Lower lobe of right lung (tissue), 2 donors: ENCODE data around the gene PEX11G. TPM values are rescaled to one million over a fixed set of nuclear protein-coding genes. Genes with fewer than 3 reads are reported as not detected.

Experiments
- ATAC-seq, 2 donors: fragments of 200-7000 bp; cut with Tn5 transposase; one replicate each; pipeline ENCODE4 v1.9.1; 2020 to 2022; ENCODE audit warnings: mild to moderate bottlenecking in 2 of 2, moderate library complexity in 2 of 2
- DNase-seq: peaks from one replicate; pipeline ENCODE4 v3.0.0-alpha.2; 2020
- H3K27ac ChIP-seq: fragments of 200-600 bp; one replicate; pipeline ENCODE4 v1.8.0; 2022
- H3K27me3 ChIP-seq: fragments of 200-600 bp; one replicate; pipeline ENCODE4 v1.8.0; 2022; ENCODE audit warnings: low read depth
- H3K36me3 ChIP-seq: fragments of 200-600 bp; one replicate; pipeline ENCODE4 v1.8.0; 2022; ENCODE audit warnings: mild to moderate bottlenecking
- H3K4me1 ChIP-seq: fragments of 200-600 bp; one replicate; pipeline ENCODE4 v1.8.0; 2022
- H3K4me3 ChIP-seq: fragments of 200-600 bp; one replicate; pipeline ENCODE4 v1.8.0; 2022; ENCODE audit warnings: mild to moderate bottlenecking
- H3K9me3 ChIP-seq: fragments of 200-600 bp; one replicate; pipeline ENCODE4 v1.8.0; 2022
- CTCF ChIP-seq: fragments of 200-600 bp; IDR thresholded peaks from one replicate; pipeline ENCODE4 v1.8.0; 2022; ENCODE audit warnings: antibody characterized with exemption, mild to moderate bottlenecking
- intact Hi-C: fragments of 100-400 bp; cut with DNase I; formaldehyde crosslinking; loops from one replicate; pipeline ENCODE4 v1.11.0; 2022
- total RNA-seq: library from RNA; stranded (reverse); fragmentation: NEBNext Ultra II Directional; extraction: Animal tissue kit (Norgen Biotek cat#: 25700); gene quantifications from one replicate; pipeline ENCODE4 v1.2.1, GENCODE V29; 2021
- donor health status: DM: no; HTN: yes; CAD: no; lungs with severe emphysema.

Gene PEX11G
- total RNA-seq, 1 donor from 2014 or later: 3.8 TPM

- intact Hi-C loops: no loop called here
Observed at GRCh38 chr19:7447648-7448047, 41.2 kb downstream of the PEX11G start.

DNA sequence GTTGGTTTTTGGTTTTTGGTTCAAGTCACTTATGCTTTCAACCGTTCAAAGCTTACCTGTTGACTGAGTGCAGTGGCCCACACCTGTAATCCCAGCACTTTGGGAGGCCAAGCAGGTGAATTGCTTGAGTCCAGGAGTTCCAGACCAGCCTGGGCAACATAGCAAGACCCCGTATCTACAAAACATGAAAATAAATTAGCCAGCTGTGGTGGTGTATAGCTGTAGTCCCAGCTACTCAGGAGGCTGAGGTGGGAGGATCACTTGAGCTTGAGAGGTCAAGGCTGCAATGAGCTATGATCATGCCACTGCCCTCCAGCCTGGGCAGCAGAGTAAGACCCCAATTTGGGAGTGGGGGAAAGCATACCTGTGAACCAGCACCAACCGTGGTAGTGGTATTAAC is 43.7 kb downstream of the PEX11G start:
- no peaks in the 10 kb centered on the region for H3K9me3 ChIP-seq
- ATAC-seq (no peak), DNase-seq (no peak)
- no peaks in the 10 kb centered on the region for H3K27me3 ChIP-seq
- no peaks in the 10 kb centered on the region for H3K4me1 ChIP-seq
- intact Hi-C loops: no loop called here
- peaks cover 100% of the 10 kb centered on the region for H3K36me3 ChIP-seq
- no peak overlapping the region for H3K4me3 ChIP-seq
- no peak overlapping the region for H3K27ac ChIP-seq
- TF ChIP-seq CTCF: no peak

More at GRCh38 chr19:7447648-7448047, 41.2 kb downstream of the PEX11G start:
- DNase-seq (no peak), ATAC-seq (no peak)
- Histone ChIP-seq H3K27me3 (no peaks in the 10 kb centered on the region), H3K4me1 (no peaks in the 10 kb centered on the region), H3K36me3 (peaks cover 92% of the 10 kb centered on the region), H3K27ac (no peak overlapping the region), H3K9me3 (no peaks in the 10 kb centered on the region), H3K4me3 (no peak overlapping the region)
- no peak for TF ChIP-seq CTCF

DNA sequence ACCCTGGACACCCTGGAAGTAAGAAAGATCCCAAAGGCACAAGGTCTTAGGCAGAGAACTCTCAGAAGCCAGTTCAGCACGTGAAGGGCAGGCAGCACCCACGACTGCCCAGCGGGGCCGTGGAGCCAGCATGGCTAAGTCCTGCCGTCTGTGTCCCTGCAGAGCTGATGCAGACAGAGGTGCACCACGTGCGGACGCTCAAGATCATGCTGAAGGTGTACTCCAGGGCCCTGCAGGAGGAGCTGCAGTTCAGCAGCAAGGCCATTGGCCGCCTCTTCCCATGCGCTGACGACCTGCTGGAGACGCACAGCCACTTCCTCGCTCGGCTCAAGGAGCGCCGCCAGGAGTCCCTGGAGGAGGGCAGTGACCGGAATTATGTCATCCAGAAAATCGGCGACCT is 44.8 kb downstream of the PEX11G start:
- Histone ChIP-seq H3K4me3 (no peak overlapping the region), H3K27me3 (no peaks in the 10 kb centered on the region), H3K4me1 (no peaks in the 10 kb centered on the region), H3K36me3 (peaks cover 99% of the 10 kb centered on the region), H3K9me3 (no peaks in the 10 kb centered on the region), H3K27ac (no peak overlapping the region)
- intact Hi-C loops: no loop called here
- ATAC-seq (no peak), DNase-seq (no peak)
- TF ChIP-seq CTCF: no peak

DNA sequence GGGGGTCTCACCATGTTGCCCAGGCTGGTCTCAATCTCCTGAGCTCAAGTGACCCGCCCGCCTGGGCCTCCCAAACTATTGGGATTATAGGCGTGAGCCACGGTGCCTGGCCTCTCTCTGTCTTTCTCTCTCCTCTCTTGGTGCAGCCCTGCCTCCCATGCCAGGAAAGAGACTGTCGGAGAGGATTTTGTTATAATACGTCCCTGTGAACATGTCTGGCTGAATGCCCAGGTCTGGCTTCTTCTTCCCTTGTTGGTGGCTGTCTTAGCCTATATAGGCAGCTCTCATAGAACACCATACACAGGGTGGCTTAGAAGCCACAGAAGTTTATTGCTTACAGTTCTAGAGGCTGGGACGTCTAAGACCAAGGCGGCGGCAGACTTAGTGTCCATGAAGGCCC is 46.4 kb downstream of the PEX11G start:
- Histone ChIP-seq H3K9me3 (no peaks in the 10 kb centered on the region), H3K4me3 (no peak overlapping the region), H3K27ac (no peak overlapping the region), H3K4me1 (no peaks in the 10 kb centered on the region), H3K36me3 (peaks cover 84% of the 10 kb centered on the region), H3K27me3 (no peaks in the 10 kb centered on the region)
- ATAC-seq: no peak
- no peak for TF ChIP-seq CTCF
- DNase-seq: no peak
- intact Hi-C loops: no loop called here

GRCh38 chr19:7441468-7442146 is 47.2 kb downstream of the PEX11G start:
- DNase-seq (no peak), ATAC-seq (no peak)
- H3K27ac ChIP-seq: no peak overlapping the region
- H3K4me3 ChIP-seq: no peak overlapping the region
- intact Hi-C loops: no loop called here
- no peaks in the 10 kb centered on the region for H3K27me3 ChIP-seq
- no peak for TF ChIP-seq CTCF
- H3K9me3 ChIP-seq: no peaks in the 10 kb centered on the region
- no peaks in the 10 kb centered on the region for H3K4me1 ChIP-seq
- peaks cover 83% of the 10 kb centered on the region for H3K36me3 ChIP-seq
